IMR-90 (cell line): Measurements from ENCODE around the gene FARP1. TPM values are rescaled to one million over a fixed set of nuclear protein-coding genes. Genes with fewer than 3 reads are reported as not detected.

Experiments
- ATAC-seq: fragments of 200-7000 bp; cut with Tn5 transposase; 2 replicates; pipeline ENCODE4 v1.9.1; 2020; ENCODE audit warnings: low read depth, mild to moderate bottlenecking, moderate library complexity
- BruUV-seq: library from RNA; stranded (reverse); fragments of 400-500 nt; replicated peaks from 2 replicates; lab custom pipeline; 2021; lab: Mats Ljungman, UMichigan
- CTCF ChIA-PET: fragments of 300-600 bp; formaldehyde crosslinking; extraction: SDS; loops from one replicate; lab custom pipeline; 2021; ENCODE audit warnings: antibody characterized with exemption; lab: Yijun Ruan, JAX
- POLR2A ChIA-PET: fragments of 300-600 bp; sonication (Branson Sonifier 250); formaldehyde crosslinking; loops from one replicate; lab custom pipeline; 2022; ENCODE audit warnings: antibody characterized with exemption; ENCODE audit not compliant: unreplicated experiment; lab: Charles Lee
- DNase-seq: peaks from one replicate; pipeline ENCODE4 v3.0.0; 2013
- H2AFZ ChIP-seq: replicated peaks from 2 replicates; pipeline ENCODE3; 2013; ENCODE audit warnings: low read length, mild to moderate bottlenecking; ENCODE audit not compliant: poor library complexity
- H2AK5ac ChIP-seq: 2 replicates; pipeline ENCODE4 v1.6.1; 2013; ENCODE audit warnings: low read depth, low read length, inconsistent platforms
- H2AK9ac ChIP-seq: replicated peaks from 2 replicates; pipeline ENCODE3; 2013; ENCODE audit warnings: mild to moderate bottlenecking, low read depth, low read length, moderate library complexity; ENCODE audit not compliant: poor library complexity
- H2BK120ac ChIP-seq: 2 replicates; pipeline ENCODE4 v1.6.1; 2013; ENCODE audit warnings: low read depth, low read length, inconsistent platforms
- H2BK15ac ChIP-seq: 3 replicates; pipeline ENCODE4 v1.6.1; 2013; ENCODE audit warnings: low read depth, low read length, inconsistent platforms
- H2BK20ac ChIP-seq: 2 replicates; pipeline ENCODE4 v1.6.1; 2013; ENCODE audit warnings: low read depth, mild to moderate bottlenecking, inconsistent platforms, low read length, moderate library complexity
- H2BK5ac ChIP-seq: 2 replicates; pipeline ENCODE4 v1.6.1; 2013; ENCODE audit warnings: mild to moderate bottlenecking, low read depth, low read length, inconsistent platforms; ENCODE audit not compliant: poor library complexity, severe bottlenecking
- H3K14ac ChIP-seq: replicated peaks from 2 replicates; pipeline ENCODE4 v1.6.1; 2013; ENCODE audit warnings: low read depth, low read length, inconsistent platforms
- H3K18ac ChIP-seq: 2 replicates; pipeline ENCODE4 v1.6.1; 2013; ENCODE audit warnings: low read depth, low read length, control low read depth
- H3K23ac ChIP-seq: 2 replicates; pipeline ENCODE4 v1.6.1; 2013; ENCODE audit warnings: low read depth, low read length, inconsistent platforms
- H3K27ac ChIP-seq: 2 replicates; pipeline ENCODE4 v1.5.1; 2013; ENCODE audit warnings: mild to moderate bottlenecking, control low read depth, low read length; ENCODE audit not compliant: insufficient read depth
- H3K27me3 ChIP-seq: 2 replicates; pipeline ENCODE4 v1.6.1; 2013; ENCODE audit warnings: low read length; ENCODE audit not compliant: control insufficient read depth, insufficient read depth
- H3K36me3 ChIP-seq: 2 replicates; pipeline ENCODE4 v1.6.1; 2013; ENCODE audit warnings: low read length, mixed read lengths; ENCODE audit not compliant: control insufficient read depth, insufficient read depth
- H3K4ac ChIP-seq: 2 replicates; pipeline ENCODE4 v1.6.1; 2013; ENCODE audit warnings: low read depth, low read length, inconsistent platforms
- H3K4me1 ChIP-seq: 2 replicates; pipeline ENCODE4 v1.6.1; 2013; ENCODE audit warnings: low read length, mixed read lengths; ENCODE audit not compliant: control insufficient read depth, insufficient read depth
- H3K4me2 ChIP-seq: 2 replicates; pipeline ENCODE4 v1.6.1; 2013; ENCODE audit warnings: low read depth, mild to moderate bottlenecking, control low read depth, low read length, moderate library complexity
- H3K4me3 ChIP-seq: 2 replicates; pipeline ENCODE4 v1.5.1; 2013; ENCODE audit warnings: low read depth, mild to moderate bottlenecking, control low read depth, low read length, moderate library complexity; ENCODE audit not compliant: insufficient read depth
- H3K56ac ChIP-seq: 2 replicates; pipeline ENCODE4 v1.6.1; 2013; ENCODE audit warnings: low read length, inconsistent platforms; ENCODE audit not compliant: insufficient read depth; ENCODE audit errors: extremely low read depth
- H3K79me1 ChIP-seq, 2 experiments: 2 replicates each; pipeline ENCODE4 v1.6.1; 2013; ENCODE audit warnings: low read length in 2 of 2, inconsistent platforms in 1 of 2, low read depth in 1 of 2
- H3K9ac ChIP-seq: 2 replicates; pipeline ENCODE4 v1.6.1; 2013; ENCODE audit warnings: low read depth, low read length, control low read depth
- H3K9me1 ChIP-seq: 2 replicates; pipeline ENCODE4 v1.6.1; 2013; ENCODE audit warnings: low read length, inconsistent platforms; ENCODE audit not compliant: insufficient read depth
- H3K9me3 ChIP-seq: 2 replicates; pipeline ENCODE4 v1.6.1; 2013; ENCODE audit warnings: low read length; ENCODE audit not compliant: control insufficient read depth, insufficient read depth
- H4K20me1 ChIP-seq: 2 replicates; pipeline ENCODE4 v1.6.1; 2013; ENCODE audit warnings: low read length, inconsistent platforms; ENCODE audit not compliant: insufficient read depth
- H4K5ac ChIP-seq: 2 replicates; pipeline ENCODE4 v1.6.1; 2013; ENCODE audit warnings: mild to moderate bottlenecking, low read depth, low read length, control low read depth
- H4K8ac ChIP-seq, 2 experiments: 2 replicates each; pipeline ENCODE4 v1.6.1; 2013; ENCODE audit warnings: low read depth in 2 of 2, low read length in 2 of 2, control low read depth in 1 of 2, inconsistent platforms in 1 of 2
- H4K91ac ChIP-seq: 2 replicates; pipeline ENCODE4 v1.6.1; 2013; ENCODE audit warnings: low read depth, low read length, inconsistent platforms; ENCODE audit not compliant: insufficient read depth
- RCOR1 ChIP-seq: IDR thresholded peaks from 2 replicates; pipeline ENCODE4 v1.6.1; 2012; ENCODE audit warnings: mild to moderate bottlenecking, low read length, improper control_type of control experiment; ENCODE audit not compliant: insufficient replicate concordance
- WGBS, 2 experiments: methylation state at CpG; one replicate each; pipeline versions ENCODE4 v1.1.5 to v1.1.7; 2013; ENCODE audit warnings: missing lambda C conversion rate in 2 of 2; ENCODE audit not compliant: insufficient read length in 1 of 2; ENCODE audit errors: extremely low coverage in 2 of 2; 5-methylcytosine and 5-hydroxymethylcytosine counted together
- dilution Hi-C: fragments of 300-500 bp; cut with HindIII; formaldehyde crosslinking; loops from one replicate; pipeline ENCODE4 v1.14.3; 2018; ENCODE audit warnings: low sequenced_read_pairs; ENCODE audit not compliant: unreplicated experiment
- in situ Hi-C: fragments of 300-500 bp; cut with MboI; formaldehyde crosslinking; loops from 3 replicates; pipeline ENCODE4 v1.14.3; 2019; ENCODE audit warnings: low sequenced_read_pairs, inconsistent platforms, mixed read lengths
- intact Hi-C: fragments of 100-400 bp; cut with micrococcal nuclease; formaldehyde crosslinking; loops from 2 replicates; pipeline ENCODE4 v1.10.0; 2022
- polyA plus RNA-seq, 3 experiments: library from polyadenylated mRNA; depleted of rRNA; stranded (reverse); fragments of >200 nt; gene quantifications; 2 replicates each; pipeline ENCODE4 v1.2.3, GENCODE V29; 2012; ENCODE audit warnings: low replicate concordance in 1 of 3
- total RNA-seq: library from RNA; depleted of rRNA; stranded (reverse); fragments of >200 nt; gene quantifications from 2 replicates; pipeline ENCODE4 v1.2.3, GENCODE V29; 2012

The FARP1 gene
- total and polyA plus RNA-seq, 2 of the 4 experiments (the other 2 are of a cell fraction): 39.6 to 57.0 TPM

DNA sequence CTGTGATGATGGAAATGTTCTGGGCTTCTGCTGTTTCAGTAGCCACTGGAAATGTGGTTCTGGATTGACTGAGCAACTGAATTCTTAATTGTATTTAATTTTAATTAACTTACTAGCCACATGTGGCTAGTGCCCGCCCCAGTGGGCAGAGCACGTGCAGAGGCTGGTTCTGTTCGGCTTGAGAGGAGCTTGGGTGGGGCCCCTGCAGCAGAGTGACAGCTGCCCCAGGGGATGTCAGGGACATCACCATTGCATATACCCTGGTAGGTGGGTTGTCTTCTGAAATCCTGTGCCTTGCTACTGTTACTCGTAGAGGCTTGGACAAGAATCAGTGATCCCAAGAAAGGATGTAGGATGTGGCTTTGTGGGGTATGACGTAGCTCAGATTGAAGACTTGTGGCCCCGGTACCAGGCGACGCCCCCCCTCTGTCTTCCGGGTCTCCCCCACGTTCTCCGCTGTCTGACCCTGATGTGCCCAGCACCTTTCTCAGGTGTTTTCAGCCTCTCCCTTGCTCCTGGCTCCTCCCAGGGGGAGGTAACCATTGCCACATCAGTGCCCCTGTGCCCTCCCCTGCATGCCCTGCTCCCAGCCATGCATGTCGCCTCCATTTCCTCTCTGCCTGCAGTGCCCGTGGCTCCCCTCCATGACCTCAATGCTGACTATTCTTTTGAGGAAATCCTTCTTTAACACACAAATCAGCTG, 136.7 kb downstream of the FARP1 start:
- H3K4me1 ChIP-seq: peaks cover 16% of the 10 kb centered on the region
- ChIA-PET POLR2A (no interaction called here), CTCF (no interaction called here)
- no peaks in the 10 kb centered on the region for H3K9me3 ChIP-seq
- dilution Hi-C loops: no loop called here
- H3K56ac ChIP-seq: no peak overlapping the region
- 0 out of 2 replicates have a peak overlapping the region, but pooled peaks have one; percentile 5 for H3K14ac ChIP-seq
- H2BK15ac ChIP-seq: no peak overlapping the region
- no peak overlapping the region for H2BK120ac ChIP-seq
- H3K23ac ChIP-seq: no peak overlapping the region
- no peak overlapping the region for H4K91ac ChIP-seq
- H3K18ac ChIP-seq: no peak overlapping the region
- H3K4me2 ChIP-seq: no peak overlapping the region
- no peaks in the 10 kb centered on the region for H3K36me3 ChIP-seq
- no peak for TF ChIP-seq RCOR1
- no peaks in the 10 kb centered on the region for H3K27me3 ChIP-seq
- H3K79me1 ChIP-seq: peaks cover 35 to 75% of the 10 kb centered on the region in 2 experiments
- H2BK5ac ChIP-seq: no peak overlapping the region
- H4K5ac ChIP-seq: no peak overlapping the region
- no peak overlapping the region; the same call in 1 of the 2 replicates for H3K4ac ChIP-seq
- no peak overlapping the region for H2AK9ac ChIP-seq
- peaks cover 20% of the 10 kb centered on the region; the same call in 1 of the 2 replicates for H4K20me1 ChIP-seq
- H3K9ac ChIP-seq: no peak overlapping the region
- WGBS, 2 experiments: 89% methylated on average over 7 of the region's 13 CpGs; no CpG with 5 or more reads in 1 of the 2 experiments
- no peak overlapping the region for H3K27ac ChIP-seq
- no peak overlapping the region for H2BK20ac ChIP-seq
- no peak for ATAC-seq
- intact Hi-C loops: no loop called here
- peak overlapping the region; percentile 75 for H2AK5ac ChIP-seq
- in situ Hi-C loops: no loop called here
- H3K4me3 ChIP-seq: no peak overlapping the region
- H3K9me1 ChIP-seq: peaks cover 27% of the 10 kb centered on the region
- H4K8ac ChIP-seq: peak overlapping the region in 1 of 2 experiments; percentile 26; a peak in 1 of 4 replicates
- no peak for DNase-seq
- no peak overlapping the region for H2AFZ ChIP-seq
- BruUV-seq: no TSS peak
